ENCODE results near the gene PMS1. TPM values are rescaled to one million over a fixed set of nuclear protein-coding genes. Genes with fewer than 3 reads are reported as not detected.

The PMS1 gene
- total RNA-seq, 4 donors from 2014 or later: 12.0 to 15.0 (median 12.8) TPM

GRCh38 chr2:189854187-189854586 lies 69.9 kb downstream of the PMS1 start:
- DNase-seq (ENCODE audit: extremely low spot score): no peak
- TF ChIP-seq CTCF (IDR thresholded peaks at IDR 0.05) (no peak), POLR2A (IDR thresholded peaks at IDR 0.05; ENCODE audit: low read depth) (no peak), POLR2AphosphoS5 (IDR thresholded peaks at IDR 0.05) (no peak), EP300 (IDR thresholded peaks at IDR 0.05) (no peak)
- Histone ChIP-seq H3K9me3 (no peaks in the 10 kb centered on the region), H3K27me3 (no peaks in the 10 kb centered on the region), H3K36me3 (peaks cover 0 to 26% (median 9%) of the 10 kb centered on the region in 4 donors), H3K27ac (replicated peaks in 1 of 4) (no peak overlapping the region), H3K4me1 (no peaks in the 10 kb centered on the region), H3K4me3 (no peak overlapping the region)
- intact Hi-C loops (cut with DNase I): no loop called here
- 82% methylated on average over 3 of the region's 3 CpGs for WGBS

- Histone ChIP-seq H3K4me1 (no peaks in the 10 kb centered on the region), H3K27ac (replicated peaks in 1 of 4) (no peak overlapping the region), H3K4me3 (no peak overlapping the region), H3K36me3 (peaks cover 0 to 26% (median 9%) of the 10 kb centered on the region in 4 donors), H3K9me3 (no peaks in the 10 kb centered on the region), H3K27me3 (no peaks in the 10 kb centered on the region)
- no peak for TF ChIP-seq EP300 (IDR thresholded peaks at IDR 0.05)
- no peak for TF ChIP-seq POLR2AphosphoS5 (IDR thresholded peaks at IDR 0.05)
- no peak for TF ChIP-seq CTCF (IDR thresholded peaks at IDR 0.05)
- TF ChIP-seq POLR2A (IDR thresholded peaks at IDR 0.05; ENCODE audit: low read depth): no peak
- no peak for DNase-seq (ENCODE audit: extremely low spot score)
- WGBS: 94% methylated on average over 3 of the region's 3 CpGs
- intact Hi-C loops (cut with DNase I): no loop called here
These were observed 70.7 kb downstream of the PMS1 start for GRCh38 chr2:189854940-189855339.

GRCh38 chr2:189858291-189858690 lies 74.0 kb downstream of the PMS1 start:
- TF ChIP-seq EP300 (IDR thresholded peaks at IDR 0.05) (no peak), CTCF (IDR thresholded peaks at IDR 0.05) (no peak)
- Histone ChIP-seq H3K27ac (replicated peaks in 1 of 4) (no peak overlapping the region), H3K27me3 (no peaks in the 10 kb centered on the region), H3K9me3 (no peaks in the 10 kb centered on the region), H3K36me3 (peaks cover 0 to 18% (median 7%) of the 10 kb centered on the region in 4 donors), H3K4me3 (no peak overlapping the region), H3K4me1 (no peaks in the 10 kb centered on the region)
- no peak for DNase-seq (ENCODE audit: extremely low spot score)
- WGBS: 76% methylated on average over 1 of the region's 1 CpG
- intact Hi-C loops (cut with DNase I): no loop called here

- no peaks in the 10 kb centered on the region for H3K9me3 ChIP-seq
- intact Hi-C loops (cut with DNase I): no loop called here
These were observed 75.9 kb downstream of the PMS1 start for GRCh38 chr2:189860161-189860560.

GRCh38 chr2:189862751-189863150 lies 78.5 kb downstream of the PMS1 start:
- Histone ChIP-seq H3K27me3 (no peaks in the 10 kb centered on the region), H3K4me1 (no peaks in the 10 kb centered on the region), H3K27ac (replicated peaks in 1 of 4) (no peak overlapping the region), H3K9me3 (no peaks in the 10 kb centered on the region), H3K4me3 (no peak overlapping the region), H3K36me3 (peaks cover 0 to 17% (median 6%) of the 10 kb centered on the region in 4 donors)
- TF ChIP-seq POLR2AphosphoS5 (IDR thresholded peaks at IDR 0.05): no peak
- no peak for TF ChIP-seq EP300 (IDR thresholded peaks at IDR 0.05)
- TF ChIP-seq POLR2A (IDR thresholded peaks at IDR 0.05; ENCODE audit: low read depth): no peak
- TF ChIP-seq CTCF (IDR thresholded peaks at IDR 0.05): no peak
- intact Hi-C loops (cut with DNase I): no loop called here
- DNase-seq (ENCODE audit: extremely low spot score): no peak
- WGBS: 79% methylated on average over 1 of the region's 1 CpG

More at GRCh38 chr2:189860161-189860560, 75.9 kb downstream of the PMS1 start:
- Histone ChIP-seq H3K36me3 (peaks cover 0 to 13% (median 8%) of the 10 kb centered on the region in 4 donors), H3K27me3 (no peaks in the 10 kb centered on the region), H3K4me1 (no peaks in the 10 kb centered on the region), H3K4me3 (no peak overlapping the region), H3K27ac (replicated peaks in 1 of 4) (no peak overlapping the region)
- DNase-seq (ENCODE audit: extremely low spot score): no peak
- no peak for TF ChIP-seq EP300 (IDR thresholded peaks at IDR 0.05)
